Lower leg skin (tissue), 4 donors: ENCODE data around the gene XPR1. TPM values are rescaled to one million over a fixed set of nuclear protein-coding genes. Genes with fewer than 3 reads are reported as not detected.

Experiments used
- DNase-seq, 2 donors: peaks; one replicate each; pipeline ENCODE4 v3.0.0-alpha.2; 2019; ENCODE audit warnings: low spot score in 2 of 2
- H3K4me3 ChIP-seq: fragments of 200-600 bp; sonication (generic); 2 replicates; pipeline ENCODE4 v1.5.1; 2017; ENCODE audit warnings: mild to moderate bottlenecking, low read depth; ENCODE audit not compliant: poor library complexity, severe bottlenecking
- CTCF ChIP-seq, 3 donors: fragments of 450-650 bp; IDR thresholded peaks; one replicate each; pipeline ENCODE4 v1.5.1; 2016; ENCODE audit warnings: antibody characterized with exemption in 3 of 3, mild to moderate bottlenecking in 3 of 3, moderate library complexity in 2 of 3
- POLR2A ChIP-seq, 2 donors: fragments of 450-650 bp; IDR thresholded peaks; one replicate each; pipeline ENCODE4 v1.6.1; 2016 to 2017; ENCODE audit warnings: antibody characterized with exemption in 2 of 2, mild to moderate bottlenecking in 1 of 2, moderate library complexity in 1 of 2
- WGBS, 2 donors: methylation state at CpG; one replicate each; pipeline ENCODE4 v1.1.5; 2018; 5-methylcytosine and 5-hydroxymethylcytosine counted together
- intact Hi-C: fragments of 100-400 bp; cut with DNase I; formaldehyde crosslinking; loops from one replicate; pipeline ENCODE4 v1.15.0; 2023; ENCODE audit warnings: low total_unique reads
- total RNA-seq, 4 donors: library from RNA; depleted of rRNA; stranded (reverse); fragments of >200 nt; gene quantifications; one replicate each; pipeline ENCODE4 v1.1.0, GENCODE V29; 2016

The XPR1 gene
- total RNA-seq, 4 donors from 2014 or later, result 10.1 to 25.4 (median 14.1) TPM

DNA sequence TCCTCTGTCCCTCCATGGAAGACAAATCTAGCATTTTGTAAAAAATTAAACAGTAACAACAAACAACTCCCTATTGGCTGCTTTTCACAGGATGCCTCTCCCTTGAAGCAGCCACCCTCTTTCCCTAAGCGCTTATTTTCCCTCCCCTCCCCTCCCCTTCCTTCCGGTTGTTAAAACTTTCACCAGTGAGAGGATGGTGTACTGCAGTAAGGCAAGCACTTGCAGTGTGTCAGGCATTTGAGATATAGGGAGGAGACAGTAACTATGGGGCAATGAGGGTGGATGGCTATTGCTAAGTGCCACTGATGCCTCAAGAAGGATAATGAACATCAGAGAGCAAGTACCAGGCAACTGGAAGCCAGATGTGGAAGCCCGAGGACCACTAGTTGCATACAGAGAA lies 261.8 kb downstream of the XPR1 start:
- intact Hi-C loops, result no loop called here
- DNase-seq, result no peak
- TF ChIP-seq POLR2A (IDR thresholded peaks at IDR 0.05) (no peak), CTCF (IDR thresholded peaks at IDR 0.05) (no peak)
- 69 to 73% methylated on average over 3 of the region's 3 CpGs for WGBS, 2 donors
- H3K4me3 ChIP-seq, result no peak overlapping the region

GRCh38 chr1:180896161-180896560 lies 264.3 kb downstream of the XPR1 start:
- TF ChIP-seq POLR2A (IDR thresholded peaks at IDR 0.05) (no peak), CTCF (IDR thresholded peaks at IDR 0.05) (no peak)
- DNase-seq, result peak in 1 of 2 donors; percentile 59
- H3K4me3 ChIP-seq, result no peak overlapping the region
- intact Hi-C loops, result no loop called here
- WGBS, 2 donors, result 87 to 89% methylated on average over 3 of the region's 3 CpGs

GRCh38 chr1:180898441-180899219 lies 266.8 kb downstream of the XPR1 start:
- peak in 1 of 2 donors; percentile 64 for DNase-seq
- TF ChIP-seq CTCF (IDR thresholded peaks at IDR 0.05) (no peak), POLR2A (IDR thresholded peaks at IDR 0.05) (no peak)
- 40 to 57% methylated on average over 5 of the region's 5 CpGs for WGBS, 2 donors
- no peak overlapping the region for H3K4me3 ChIP-seq
- intact Hi-C loops, result no loop called here

- WGBS, 2 donors, result 71 to 95% methylated on average over 4 to 6 of the region's 7 CpGs
- intact Hi-C loops, result no loop called here
- TF ChIP-seq POLR2A (IDR thresholded peaks at IDR 0.05), result no peak
- no peak for TF ChIP-seq CTCF (IDR thresholded peaks at IDR 0.05)
- DNase-seq, result peak in 1 of 2 donors; percentile 29
- H3K4me3 ChIP-seq, result no peak overlapping the region
Measured at GRCh38 chr1:180899262-180899661, 267.4 kb downstream of the XPR1 start.

- TF ChIP-seq CTCF (IDR thresholded peaks at IDR 0.05), result no peak
- no peak for TF ChIP-seq POLR2A (IDR thresholded peaks at IDR 0.05)
- DNase-seq, result peak in 1 of 2 donors; percentile 32
- no peak overlapping the region for H3K4me3 ChIP-seq
- intact Hi-C loops, result loop anchor here (10.0 kb wide), 1 partner anchor 243 kb away; no protein-coding TSS in a partner anchor
- 77 to 82% methylated on average over 13 of the region's 13 CpGs for WGBS, 2 donors
Measured at GRCh38 chr1:180901076-180901990, 269.5 kb downstream of the XPR1 start.
